Anterior cingulate cortex (tissue), 58 donors: Measurements from ENCODE around the gene APOL3.
"Not testable (repeated sequence)": the region's sequence is repeated elsewhere in the genome, so short reads cannot be mapped to it uniquely, and the experiment has no call there.

Experiments
- DNase-seq, 58 donors: peaks; one replicate each; lab custom pipeline; 2025; lab: John Stamatoyannopoulos, UW

The APOL3 gene

GRCh38 chr22:36194385-36194784 is 33.8 kb upstream of the APOL3 start:
- DNase-seq = no peak

DNA sequence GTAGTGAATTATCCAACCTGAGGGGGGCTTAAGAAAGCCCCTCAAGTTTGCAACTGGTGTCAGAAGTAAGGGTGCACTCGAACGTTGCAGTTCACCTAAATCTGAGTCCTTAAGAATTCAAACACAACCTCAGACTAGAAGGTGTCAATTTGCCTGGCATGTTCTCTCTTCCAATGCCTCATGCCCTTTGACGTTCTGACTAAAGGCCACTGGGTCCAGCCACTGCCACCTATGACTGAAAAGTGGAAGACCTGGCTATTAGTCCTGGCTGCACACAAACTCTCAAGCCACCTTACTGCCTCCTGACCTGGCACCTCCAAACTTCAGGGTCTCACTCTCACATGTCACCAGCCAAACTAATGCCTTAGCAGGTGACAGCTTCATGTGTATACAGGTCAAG is 33.0 kb upstream of the APOL3 start:
- no peak for DNase-seq

DNA sequence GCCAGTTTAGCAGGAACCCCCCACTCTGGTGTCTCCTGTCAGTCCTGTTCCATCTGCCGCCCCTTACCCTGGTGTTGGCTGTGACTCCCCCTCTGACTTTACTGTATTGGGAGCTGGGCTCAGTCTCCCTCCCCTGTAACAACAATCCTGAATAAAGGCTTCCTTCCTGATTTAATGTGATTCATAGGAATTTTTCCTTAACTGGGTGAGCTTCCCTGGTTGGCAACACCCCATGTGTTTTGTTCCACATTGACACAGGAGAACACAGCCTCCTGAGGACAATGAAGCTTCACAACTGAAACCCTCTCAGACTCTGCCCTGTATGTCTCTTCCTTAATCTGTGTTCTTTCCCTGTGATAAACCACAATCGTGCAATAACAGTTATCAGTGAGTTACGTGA is 32.6 kb upstream of the APOL3 start:
- no peak for DNase-seq

GRCh38 chr22:36192542-36192941 is 32.0 kb upstream of the APOL3 start:
- no peak for DNase-seq

GRCh38 chr22:36191106-36191836 is 30.7 kb upstream of the APOL3 start:
- peak in 55 of 58 donors; percentile 23 to 91 (median 75) for DNase-seq

GRCh38 chr22:36187862-36188261 is 27.3 kb upstream of the APOL3 start:
- DNase-seq = not testable (repeated sequence)

DNA sequence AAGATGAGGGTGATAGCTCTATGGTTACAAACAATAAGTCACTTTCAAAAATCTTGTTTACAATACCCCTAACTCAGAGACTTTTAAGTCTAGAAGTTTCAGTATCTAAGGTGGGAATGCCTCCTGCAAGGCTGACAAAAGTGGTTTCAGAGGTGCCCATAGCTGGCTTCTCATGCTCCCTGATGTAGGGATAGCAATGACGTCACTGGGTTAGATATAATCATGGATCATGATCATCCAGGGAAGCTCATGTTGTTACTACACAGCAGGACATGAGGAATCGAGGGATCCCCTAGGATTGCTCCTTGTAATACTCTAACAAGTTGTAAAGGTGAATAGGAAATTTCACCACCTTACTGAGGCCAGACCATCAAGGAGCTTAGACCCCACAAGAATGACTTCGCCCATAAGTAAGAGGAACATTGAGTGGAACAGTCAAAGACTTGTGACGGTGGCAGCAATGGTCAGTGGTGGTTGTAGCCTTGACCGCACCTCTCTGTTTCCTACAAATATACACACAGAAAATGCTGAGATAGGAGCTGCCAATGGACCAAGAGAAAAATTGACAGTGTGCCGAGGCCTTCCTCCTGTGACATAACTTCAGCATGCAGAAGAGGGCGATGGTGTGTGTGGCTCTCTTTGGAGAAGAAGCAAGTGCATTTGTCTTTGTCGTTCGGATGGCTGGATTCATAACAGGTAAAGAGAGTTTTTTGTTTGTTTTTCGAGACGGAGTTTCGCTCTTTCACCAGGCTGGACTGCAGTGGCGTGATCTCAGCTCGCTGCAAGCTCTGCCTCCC is 25.5 kb upstream of the APOL3 start:
- no peak for DNase-seq

- DNase-seq = peak in 49 of 58 donors; percentile 13 to 88 (median 50)
These were observed 24.0 kb upstream of the APOL3 start for GRCh38 chr22:36184433-36185025.

- no peak for DNase-seq
These were observed 22.9 kb upstream of the APOL3 start for GRCh38 chr22:36183446-36183845.

GRCh38 chr22:36182857-36183256 is 22.3 kb upstream of the APOL3 start:
- no peak for DNase-seq

GRCh38 chr22:36182056-36182455 is 21.5 kb upstream of the APOL3 start:
- no peak for DNase-seq

DNA sequence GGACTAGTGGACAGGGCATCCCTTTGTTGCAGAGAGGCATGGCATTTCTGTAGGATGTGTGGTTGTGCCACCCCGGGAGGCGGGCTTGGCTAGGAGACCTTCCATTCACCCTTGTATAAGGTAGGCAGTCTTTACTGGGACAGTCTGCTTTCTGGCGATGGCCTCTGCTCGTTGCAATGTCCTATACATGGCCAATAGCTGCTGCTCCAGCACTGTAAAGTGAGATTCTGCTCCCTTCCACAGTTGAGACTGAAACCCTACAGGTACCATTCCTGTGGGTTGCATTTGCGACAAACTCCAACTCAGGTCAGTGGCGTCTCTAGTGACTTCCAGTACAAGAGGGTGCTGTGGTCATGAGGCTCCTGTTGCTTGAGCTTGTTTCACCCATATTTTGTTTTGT is 20.4 kb upstream of the APOL3 start:
- DNase-seq = no peak

GRCh38 chr22:36180038-36180880 is 19.7 kb upstream of the APOL3 start:
- DNase-seq = peak in 44 of 58 donors; percentile 11 to 82 (median 38)

DNA sequence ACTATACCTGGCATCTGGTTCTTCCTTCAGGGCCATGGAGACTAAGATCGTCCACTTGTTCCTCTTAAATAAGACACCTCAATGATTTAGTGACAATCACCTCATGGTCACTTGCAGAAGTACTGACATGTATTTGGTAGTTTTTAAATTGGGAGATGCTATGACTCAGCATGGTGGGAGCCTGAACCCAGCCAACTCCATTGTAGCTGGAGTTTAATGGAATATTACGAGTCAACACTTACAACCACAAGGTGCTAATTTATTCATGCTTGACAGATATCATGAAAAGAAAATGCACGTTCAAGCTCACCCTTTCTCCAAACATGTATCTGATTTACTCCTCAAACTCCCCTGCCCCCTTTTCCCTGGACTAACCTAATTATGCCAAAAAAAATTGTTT is 16.6 kb upstream of the APOL3 start:
- no peak for DNase-seq

DNA sequence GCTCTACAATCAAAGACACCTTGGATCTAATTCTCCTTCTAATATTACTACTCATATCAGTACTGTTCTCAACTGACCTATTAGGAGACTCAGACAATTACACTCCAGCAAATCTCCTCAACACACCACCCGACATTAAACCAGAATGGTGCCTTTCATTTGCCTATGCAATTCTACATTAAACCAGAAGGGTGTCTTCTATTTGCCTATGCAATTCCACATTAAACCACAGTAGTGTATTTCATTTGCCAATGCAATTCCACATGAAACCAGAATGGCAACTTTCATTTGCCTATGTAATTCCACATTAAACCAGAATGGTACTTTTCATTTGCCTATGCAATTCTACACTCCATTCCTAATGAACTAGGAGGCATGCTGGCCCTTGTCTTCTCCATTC is 15.3 kb upstream of the APOL3 start:
- DNase-seq = no peak

- DNase-seq = no peak
These were observed 11.4 kb upstream of the APOL3 start for GRCh38 chr22:36171941-36172340.

GRCh38 chr22:36166518-36167220 is 6.1 kb upstream of the APOL3 start:
- no peak for DNase-seq

GRCh38 chr22:36166086-36166485 is 5.5 kb upstream of the APOL3 start:
- DNase-seq = no peak

GRCh38 chr22:36165141-36165540 is 4.6 kb upstream of the APOL3 start:
- no peak for DNase-seq

GRCh38 chr22:36164621-36165020 is 4.1 kb upstream of the APOL3 start:
- DNase-seq = peak in 1 of 58 donors; percentile 17
